Activated T-cell treated with anti-CD3 and anti-CD28 coated beads, Interleukin-2, amount 50 U/mL, for 48 hours (primary cell): ENCODE data around the gene CD53.
"Not testable (repeated sequence)": the region's sequence is repeated elsewhere in the genome, so short reads cannot be mapped to it uniquely, and the experiment has no call there.

Source experiments
- DNase-seq, 2 experiments: peaks; one replicate each; pipeline ENCODE4 v3.0.0-alpha.2; 2020

The CD53 gene, protein sequence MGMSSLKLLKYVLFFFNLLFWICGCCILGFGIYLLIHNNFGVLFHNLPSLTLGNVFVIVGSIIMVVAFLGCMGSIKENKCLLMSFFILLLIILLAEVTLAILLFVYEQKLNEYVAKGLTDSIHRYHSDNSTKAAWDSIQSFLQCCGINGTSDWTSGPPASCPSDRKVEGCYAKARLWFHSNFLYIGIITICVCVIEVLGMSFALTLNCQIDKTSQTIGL

DNA sequence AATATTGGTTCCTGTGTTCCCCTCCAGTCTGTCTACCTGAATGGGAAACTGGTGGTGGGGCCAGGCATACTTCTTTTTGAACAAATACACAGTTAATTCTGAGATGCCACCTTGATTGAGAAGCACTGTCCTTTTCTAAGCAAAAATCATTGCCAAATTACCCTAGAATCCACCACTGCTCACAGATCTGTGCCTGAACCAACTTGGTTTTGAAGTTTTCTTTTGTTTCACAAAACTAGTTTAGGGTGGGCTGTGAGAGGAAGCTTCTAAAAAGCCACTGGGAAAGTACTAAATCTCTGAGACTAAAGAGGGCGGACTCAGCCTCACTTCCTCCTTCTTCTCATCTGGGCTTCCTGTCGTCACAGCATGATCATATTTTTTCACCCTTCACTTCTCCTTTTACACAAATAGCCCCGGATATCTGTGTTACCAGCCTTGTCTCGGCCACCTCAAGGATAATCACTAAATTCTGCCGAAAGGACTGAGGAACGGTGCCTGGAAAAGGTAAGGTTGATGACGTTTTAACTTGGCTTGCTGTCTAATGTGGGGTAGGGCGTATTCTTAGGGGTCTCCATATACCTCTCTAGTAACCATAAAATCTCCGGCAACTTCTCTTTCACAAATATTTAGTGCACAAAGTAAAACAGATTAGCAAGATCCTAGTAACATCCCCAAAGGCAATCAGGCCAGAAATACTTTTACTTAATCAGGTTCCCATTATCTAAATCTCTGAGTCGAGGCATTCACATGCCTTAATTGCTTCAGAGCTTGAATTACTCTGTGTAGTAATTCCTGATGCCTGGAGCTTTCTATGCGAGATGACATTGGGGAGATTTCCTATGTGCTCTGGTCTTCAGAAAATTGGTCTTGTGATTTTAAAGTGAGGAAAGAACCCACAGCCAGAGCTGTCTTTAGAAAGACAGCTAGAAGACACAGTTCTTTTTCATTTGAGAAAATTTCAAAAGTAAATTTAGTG lies at the start of gene CD53:
TSS of gene CD53 (plus strand) at position 404 of the 976 bp plus-strand sequence. CDS start 18,261 bp downstream, outside the sequence.
- DNase-seq = peak; percentile 47 to 52

GRCh38 chr1:110824192-110824591 lies 48.8 kb upstream of the CD53 start:
- DNase-seq = no peak

- DNase-seq = peak; percentile 19 to 20
Measured at GRCh38 chr1:110829955-110830553, 42.9 kb upstream of the CD53 start.

DNA sequence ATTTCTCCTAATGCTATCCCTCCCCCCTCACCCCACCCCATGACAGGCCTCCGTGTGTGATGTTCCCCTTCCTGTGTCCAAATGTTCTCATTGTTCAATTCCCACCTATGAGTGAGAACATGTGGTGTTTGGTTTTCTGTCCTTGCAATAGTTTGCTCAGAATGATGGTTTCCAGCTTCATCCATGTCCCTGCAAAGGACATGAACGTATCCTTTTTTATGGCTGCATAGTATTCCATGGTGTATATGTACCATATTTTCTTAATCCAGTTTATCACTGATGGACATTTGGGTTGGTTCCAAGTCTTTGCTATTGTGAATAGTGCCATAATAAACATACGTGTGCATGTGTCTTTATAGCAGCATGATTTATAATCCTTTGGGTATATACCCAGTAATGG lies 39.2 kb upstream of the CD53 start:
- not testable (repeated sequence) for DNase-seq

GRCh38 chr1:110846861-110847260 lies 26.1 kb upstream of the CD53 start:
- DNase-seq = no peak

DNA sequence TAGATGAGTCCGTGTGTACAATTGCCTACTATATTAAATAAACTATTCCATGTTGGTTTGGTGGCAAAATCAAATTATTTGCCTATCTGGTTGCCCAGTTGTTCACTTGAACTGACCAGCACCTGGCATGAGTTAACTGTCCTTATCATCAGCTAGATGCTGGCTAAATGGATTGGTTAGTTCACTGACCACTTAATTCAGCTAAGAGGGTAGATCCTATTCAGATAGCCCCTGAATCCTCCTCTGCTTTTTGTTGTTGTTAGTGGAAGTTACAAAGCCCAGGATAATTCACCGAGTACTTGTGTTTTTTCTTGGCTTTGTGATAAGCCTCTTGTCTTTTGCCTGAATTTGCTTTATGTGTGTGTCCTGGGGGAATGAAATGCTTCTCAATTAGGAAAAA lies 22.8 kb upstream of the CD53 start:
- DNase-seq = no peak

- DNase-seq = no peak
Measured at GRCh38 chr1:110850627-110851026, 22.3 kb upstream of the CD53 start.

GRCh38 chr1:110853135-110853534 lies 19.8 kb upstream of the CD53 start:
- no peak for DNase-seq

- DNase-seq = no peak
Measured at GRCh38 chr1:110856410-110856809, 16.5 kb upstream of the CD53 start.

GRCh38 chr1:110857964-110858948 lies 14.7 kb upstream of the CD53 start:
- DNase-seq = no peak

DNA sequence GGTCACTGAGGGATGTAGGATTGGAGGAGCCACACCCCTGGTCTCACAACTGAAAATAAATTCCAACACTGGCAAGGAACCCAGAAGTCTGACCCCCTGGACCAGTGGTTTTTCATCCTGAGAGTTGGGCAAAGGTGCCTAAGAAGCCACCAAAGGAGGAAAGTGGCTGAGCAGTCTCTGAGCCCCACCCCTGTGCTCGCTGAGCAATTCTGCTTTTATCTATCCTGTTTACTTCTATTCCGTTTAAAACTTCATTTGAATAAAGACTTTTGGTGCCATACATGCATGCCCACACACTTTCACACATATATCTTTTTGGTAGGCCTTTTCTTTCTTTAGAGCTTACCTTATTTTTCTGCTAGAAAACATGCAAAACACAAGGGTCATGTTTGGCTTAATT lies 13.9 kb upstream of the CD53 start:
- DNase-seq = no peak

- no peak for DNase-seq
Measured at GRCh38 chr1:110860174-110860573, 12.8 kb upstream of the CD53 start.

DNA sequence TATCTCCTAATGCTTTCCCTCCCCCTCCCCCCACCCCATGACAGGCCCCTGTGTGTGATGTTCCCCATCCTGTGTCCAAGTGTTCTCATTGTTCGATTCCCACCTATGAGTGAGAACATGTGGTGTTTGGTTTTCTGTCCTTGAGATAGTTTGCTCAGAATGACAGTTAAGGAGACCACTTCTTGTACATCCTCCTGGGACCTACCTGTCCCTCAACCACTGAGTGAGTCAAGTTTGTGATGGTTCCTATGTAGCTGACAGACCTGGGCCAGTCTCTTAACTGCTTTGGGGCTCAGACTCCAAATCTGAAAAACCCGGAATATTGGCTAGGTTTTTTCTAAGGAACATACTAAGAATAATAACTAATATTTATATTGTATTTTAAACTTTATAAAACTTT lies 12.3 kb upstream of the CD53 start:
- not testable (repeated sequence) for DNase-seq

DNA sequence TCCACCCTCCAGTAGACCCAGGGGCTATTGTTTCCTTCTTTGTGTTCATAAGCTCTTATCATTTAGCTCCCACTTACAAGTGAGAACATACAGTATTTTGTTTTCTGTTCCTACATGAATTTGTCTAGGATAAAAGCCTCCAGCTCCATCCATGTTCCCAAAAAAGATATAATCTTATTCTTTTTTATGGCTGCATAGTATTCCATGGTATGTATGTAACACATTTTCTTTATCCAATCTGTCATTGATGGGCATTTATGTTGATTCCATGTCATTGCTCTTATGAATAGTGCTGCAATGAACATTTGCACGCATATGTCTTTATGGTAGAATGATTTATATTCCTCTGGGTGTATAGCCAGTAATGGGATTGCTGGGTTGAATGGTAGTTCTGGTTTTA lies 11.0 kb upstream of the CD53 start:
- DNase-seq = not testable (repeated sequence)

- no peak for DNase-seq
Measured at GRCh38 chr1:110864287-110864686, 8.7 kb upstream of the CD53 start.

DNA sequence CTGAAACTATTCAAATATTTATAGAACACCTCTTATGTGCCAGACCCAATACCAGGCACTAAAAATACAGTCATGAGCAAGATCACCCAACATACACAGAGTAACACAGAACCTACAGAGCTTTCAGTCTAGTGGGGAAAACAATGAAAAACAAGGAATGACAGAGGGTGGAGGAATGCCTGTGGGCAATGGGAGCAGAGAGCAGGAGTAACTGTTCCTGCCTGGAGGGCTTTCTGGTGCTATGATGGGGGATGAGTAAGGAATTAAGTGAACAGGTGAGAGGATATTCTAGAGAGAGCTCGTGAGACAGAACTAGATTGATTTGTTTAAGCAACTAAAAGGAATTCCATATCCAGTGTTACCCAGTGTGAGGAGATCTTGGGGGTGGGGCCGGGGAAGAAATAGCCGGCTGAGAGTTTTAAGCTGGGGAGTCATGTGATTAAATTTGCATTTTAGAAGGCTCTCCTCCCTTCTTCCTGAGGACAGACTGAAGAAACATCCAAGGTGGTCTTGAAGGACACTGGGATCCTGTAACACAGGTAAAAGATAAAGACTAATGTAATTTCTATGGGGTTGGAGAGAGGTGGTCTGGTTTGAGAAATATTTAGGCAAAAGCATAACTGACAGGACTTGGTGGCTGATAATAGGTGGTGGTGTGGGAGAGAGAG lies 2.1 kb upstream of the CD53 start:
- no peak for DNase-seq

GRCh38 chr1:110872366-110872744 lies 593 bp upstream of the CD53 start:
- DNase-seq = no peak

- DNase-seq = no peak
Measured at GRCh38 chr1:110873856-110874255, 908 bp downstream of the CD53 start.

- DNase-seq = peak in 1 of 2 experiments; percentile 36
Measured at GRCh38 chr1:110874324-110875215, 1.6 kb downstream of the CD53 start.

- peak; percentile 69 to 70 for DNase-seq
Measured at GRCh38 chr1:110875216-110875731, 2.3 kb downstream of the CD53 start.
